ENCODE measurements around the gene C12orf60.

The C12orf60 gene

GRCh38 chr12:14814014-14814413 is 10.5 kb downstream of the C12orf60 start, which contains the start of gene SMCO3:
Gene SMCO3, minus strand, starts transcription at chr12:14814182. Its CDS starts 7,502 bp downstream, at chr12:14806680.
- Histone ChIP-seq H3K27ac (no peak within 1 kb of the TSS), H3K4me1 (no peaks in the 10 kb centered on the region)
- intact Hi-C loops (cut with DNase I; ENCODE audit: low total_unique reads) = no loop called here

DNA sequence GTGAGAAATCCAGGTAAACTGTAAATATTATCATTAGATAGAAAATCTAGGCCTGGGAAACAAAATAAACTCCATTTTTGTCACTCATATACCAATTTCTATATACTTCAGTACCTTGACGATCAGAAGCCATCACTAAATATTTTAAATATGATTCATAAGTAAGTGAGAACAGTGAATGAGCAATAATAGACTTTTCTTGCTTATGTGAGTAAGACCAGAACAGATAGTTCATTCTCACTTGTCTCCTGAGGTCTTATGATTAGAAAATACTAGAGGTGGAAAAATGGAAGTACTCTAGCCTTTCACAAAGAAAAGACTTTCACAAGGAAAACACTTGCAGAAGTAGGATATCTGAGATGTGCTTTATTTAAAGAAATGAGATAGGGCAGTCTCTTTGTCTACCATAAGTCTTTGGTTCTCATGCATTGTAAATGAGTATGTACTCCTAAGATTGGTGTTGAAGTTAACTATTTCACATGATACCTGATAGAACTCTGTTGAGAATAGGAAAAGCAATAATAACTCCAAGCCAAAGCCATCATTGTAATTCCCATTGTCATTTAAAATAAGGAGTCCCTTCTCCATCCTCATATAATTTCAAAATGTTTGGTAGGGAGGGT is 20.7 kb downstream of the C12orf60 start:
- TF ChIP-seq, protein P1, sequence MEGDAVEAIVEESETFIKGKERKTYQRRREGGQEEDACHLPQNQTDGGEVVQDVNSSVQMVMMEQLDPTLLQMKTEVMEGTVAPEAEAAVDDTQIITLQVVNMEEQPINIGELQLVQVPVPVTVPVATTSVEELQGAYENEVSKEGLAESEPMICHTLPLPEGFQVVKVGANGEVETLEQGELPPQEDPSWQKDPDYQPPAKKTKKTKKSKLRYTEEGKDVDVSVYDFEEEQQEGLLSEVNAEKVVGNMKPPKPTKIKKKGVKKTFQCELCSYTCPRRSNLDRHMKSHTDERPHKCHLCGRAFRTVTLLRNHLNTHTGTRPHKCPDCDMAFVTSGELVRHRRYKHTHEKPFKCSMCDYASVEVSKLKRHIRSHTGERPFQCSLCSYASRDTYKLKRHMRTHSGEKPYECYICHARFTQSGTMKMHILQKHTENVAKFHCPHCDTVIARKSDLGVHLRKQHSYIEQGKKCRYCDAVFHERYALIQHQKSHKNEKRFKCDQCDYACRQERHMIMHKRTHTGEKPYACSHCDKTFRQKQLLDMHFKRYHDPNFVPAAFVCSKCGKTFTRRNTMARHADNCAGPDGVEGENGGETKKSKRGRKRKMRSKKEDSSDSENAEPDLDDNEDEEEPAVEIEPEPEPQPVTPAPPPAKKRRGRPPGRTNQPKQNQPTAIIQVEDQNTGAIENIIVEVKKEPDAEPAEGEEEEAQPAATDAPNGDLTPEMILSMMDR (IDR thresholded peaks at IDR 0.05) = no peak
- Histone ChIP-seq H3K9me3 (no peaks in the 10 kb centered on the region), H3K4me1 (peaks cover 0 to 18% (median 7%) of the 10 kb centered on the region in 4 donors), H3K27me3 (no peaks in the 10 kb centered on the region), H3K4me3 (no peak overlapping the region), H3K27ac (no peak overlapping the region), H3K36me3 (no peaks in the 10 kb centered on the region)
- intact Hi-C loops (cut with DNase I; ENCODE audit: low total_unique reads) = no loop called here
- DNase-seq = no peak

More at GRCh38 chr12:14814014-14814413, 10.5 kb downstream of the C12orf60 start, which contains the start of gene SMCO3:
- H3K27me3 ChIP-seq = no peaks in the 10 kb centered on the region
- H3K36me3 ChIP-seq = no peaks in the 10 kb centered on the region
- TF ChIP-seq, protein P1 (IDR thresholded peaks at IDR 0.05) = no peak
- no peak for DNase-seq
- H3K4me3 ChIP-seq = no peak within 1 kb of the TSS
- H3K9me3 ChIP-seq = no peaks in the 10 kb centered on the region

- no peaks in the 10 kb centered on the region for H3K27me3 ChIP-seq
- H3K4me3 ChIP-seq = no peak overlapping the region
- no peak for DNase-seq
- no peaks in the 10 kb centered on the region for H3K9me3 ChIP-seq
- intact Hi-C loops (cut with DNase I; ENCODE audit: low total_unique reads) = no loop called here
- no peak overlapping the region for H3K27ac ChIP-seq
- peaks cover 0 to 18% (median 7%) of the 10 kb centered on the region in 4 donors for H3K4me1 ChIP-seq
- TF ChIP-seq, protein P1 (IDR thresholded peaks at IDR 0.05) = no peak
- no peaks in the 10 kb centered on the region for H3K36me3 ChIP-seq
These were observed 21.8 kb downstream of the C12orf60 start for GRCh38 chr12:14825256-14825655.

DNA sequence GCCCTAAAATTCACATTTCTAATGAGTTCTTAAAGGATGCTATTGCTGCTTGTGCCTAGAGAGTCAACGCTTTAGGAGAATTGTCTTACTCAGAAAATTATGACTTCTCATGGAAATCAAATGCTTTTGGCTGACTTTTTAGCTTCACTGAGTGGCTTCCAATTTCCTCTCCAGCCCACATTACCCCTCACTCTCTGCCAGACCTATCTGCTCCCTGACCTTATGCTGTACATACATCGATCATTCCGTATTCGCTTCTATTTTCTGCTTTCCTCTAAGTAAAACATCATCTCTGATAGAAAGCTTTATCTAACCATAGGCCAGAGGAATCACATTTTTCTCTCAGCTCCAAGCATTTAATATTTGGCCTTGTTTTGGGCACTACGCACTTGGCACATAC is 23.0 kb downstream of the C12orf60 start:
- intact Hi-C loops (cut with DNase I; ENCODE audit: low total_unique reads) = no loop called here
- TF ChIP-seq, protein P1 (IDR thresholded peaks at IDR 0.05) = no peak
- Histone ChIP-seq H3K27ac (peak overlapping the region; percentile 70 to 80), H3K27me3 (no peaks in the 10 kb centered on the region), H3K4me1 (peaks cover 0 to 18% (median 7%) of the 10 kb centered on the region in 4 donors), H3K9me3 (no peaks in the 10 kb centered on the region), H3K36me3 (no peaks in the 10 kb centered on the region), H3K4me3 (no peak overlapping the region)
- no peak for DNase-seq

DNA sequence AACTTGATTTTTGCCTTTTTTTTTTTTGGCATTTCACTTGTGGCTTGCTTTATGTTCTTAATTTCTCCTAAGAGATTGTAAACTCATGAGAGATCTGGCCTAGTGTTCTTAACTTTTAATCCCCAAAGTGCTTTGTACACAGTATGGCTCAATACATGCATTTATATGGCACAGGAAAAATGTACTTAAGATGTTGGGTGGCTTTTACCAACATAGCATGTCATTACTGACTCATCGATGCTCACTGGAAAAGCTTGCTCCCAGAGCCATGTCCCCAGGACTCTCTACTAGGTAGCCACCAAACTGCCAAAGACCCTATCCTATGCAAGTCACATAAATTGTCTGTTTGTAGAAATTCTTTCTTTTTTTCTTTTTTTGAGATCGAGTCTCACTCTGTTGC is 23.6 kb downstream of the C12orf60 start:
- intact Hi-C loops (cut with DNase I; ENCODE audit: low total_unique reads) = no loop called here
- Histone ChIP-seq H3K27me3 (no peaks in the 10 kb centered on the region), H3K36me3 (no peaks in the 10 kb centered on the region), H3K9me3 (no peaks in the 10 kb centered on the region), H3K4me1 (peaks cover 0 to 18% (median 7%) of the 10 kb centered on the region in 4 donors), H3K4me3 (no peak overlapping the region), H3K27ac (peak overlapping the region; percentile 70 to 80)
- no peak for DNase-seq
- TF ChIP-seq, protein P1 (IDR thresholded peaks at IDR 0.05) = no peak

Data from tibial artery (tissue), 4 donors.